Colon (tissue), 2 donors: ENCODE data around the gene PRSS23.

Experiments used
- FAIRE-seq: peaks from 2 replicates; lab custom pipeline; 2012; peaks lifted over from hg19 to GRCh38; lab: Jason Lieb, UNC
- donor health status: control.
- donor health status: control.

PRSS23 gene

DNA sequence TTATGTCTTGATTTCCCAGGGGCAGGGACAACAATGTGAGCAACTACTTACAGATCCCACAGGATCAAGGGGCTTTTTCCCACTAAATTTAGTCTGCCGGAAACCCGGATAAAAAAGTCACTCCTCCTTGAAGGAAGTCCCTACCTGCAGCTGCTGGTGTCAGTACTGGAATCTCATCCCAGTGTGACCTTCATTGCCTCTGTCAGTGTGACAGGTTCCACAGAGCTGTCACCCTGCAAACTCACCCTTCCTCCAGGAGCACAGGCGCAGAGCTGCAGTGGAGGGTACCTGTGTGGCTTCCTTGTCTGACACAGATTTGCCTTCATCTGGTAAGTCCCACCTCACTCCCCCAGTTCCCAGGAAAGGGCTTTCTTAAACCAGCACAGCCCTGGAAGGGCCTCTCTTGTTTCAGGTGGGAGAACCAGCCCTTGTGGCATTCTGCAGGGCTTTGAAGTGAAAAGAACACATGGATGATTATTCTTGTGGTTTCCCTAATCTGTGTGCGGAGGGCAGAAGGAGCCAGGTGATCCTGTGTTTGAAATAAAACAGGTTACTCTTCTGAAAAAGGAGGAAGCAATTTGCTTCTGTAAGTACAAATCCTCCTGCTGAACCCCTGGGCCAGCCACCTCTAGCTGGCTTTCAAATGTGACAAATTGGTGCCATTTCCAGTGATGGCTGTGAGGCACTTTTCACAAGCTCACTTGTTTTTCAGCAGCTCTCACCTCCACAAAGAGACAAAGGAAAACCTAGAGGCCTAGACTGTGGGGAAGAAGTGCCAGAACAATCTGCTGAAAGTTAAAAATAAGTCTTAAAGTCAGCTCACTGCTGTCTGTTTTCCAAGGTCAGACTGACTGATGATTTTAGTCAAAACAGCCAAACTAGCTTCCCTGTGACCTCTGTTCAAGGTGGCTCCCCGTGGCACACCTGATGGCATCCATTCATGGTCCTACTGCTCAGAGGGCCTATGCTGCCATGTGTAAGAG lies 9.2 kb upstream of the PRSS23 start:
- FAIRE-seq, result no peak

DNA sequence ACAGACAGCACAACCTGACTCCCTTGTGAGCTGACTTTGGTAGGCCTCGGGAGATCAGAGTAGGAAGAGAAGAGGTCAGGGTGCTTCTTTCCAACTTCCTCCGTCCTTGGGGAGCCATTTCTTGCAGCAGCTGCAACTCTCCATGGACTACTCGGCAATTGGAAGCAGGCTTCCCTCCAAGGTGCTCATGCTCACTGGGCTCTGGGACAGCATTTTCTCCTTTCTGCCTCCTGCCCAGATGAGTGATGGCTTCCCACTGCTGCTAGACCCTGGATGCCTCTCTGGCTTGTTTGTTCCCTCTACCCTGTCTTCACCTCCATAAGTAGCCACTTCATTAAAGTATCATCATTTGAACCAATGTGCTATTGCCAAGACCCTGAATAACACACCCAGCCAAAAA lies 8.2 kb upstream of the PRSS23 start:
- no peak for FAIRE-seq

DNA sequence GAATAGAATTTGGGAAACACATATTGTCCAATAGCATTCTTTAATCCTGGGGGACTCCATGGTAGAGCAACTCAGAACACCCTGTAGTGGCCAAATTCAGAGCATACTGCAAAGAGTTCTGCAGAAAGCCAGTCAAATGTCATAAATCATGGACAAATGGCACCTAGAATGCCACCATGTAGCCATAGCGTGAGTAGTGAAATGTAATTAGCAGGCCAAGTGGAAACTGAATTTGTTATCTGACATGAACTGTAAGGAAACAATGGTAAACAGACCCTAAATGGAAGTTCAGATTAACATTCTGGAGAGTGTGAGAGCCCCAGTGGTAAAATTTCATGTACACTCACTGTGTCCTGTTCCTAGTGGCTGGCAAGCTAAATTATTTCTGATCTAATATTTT lies 7.0 kb upstream of the PRSS23 start:
- FAIRE-seq, result no peak

DNA sequence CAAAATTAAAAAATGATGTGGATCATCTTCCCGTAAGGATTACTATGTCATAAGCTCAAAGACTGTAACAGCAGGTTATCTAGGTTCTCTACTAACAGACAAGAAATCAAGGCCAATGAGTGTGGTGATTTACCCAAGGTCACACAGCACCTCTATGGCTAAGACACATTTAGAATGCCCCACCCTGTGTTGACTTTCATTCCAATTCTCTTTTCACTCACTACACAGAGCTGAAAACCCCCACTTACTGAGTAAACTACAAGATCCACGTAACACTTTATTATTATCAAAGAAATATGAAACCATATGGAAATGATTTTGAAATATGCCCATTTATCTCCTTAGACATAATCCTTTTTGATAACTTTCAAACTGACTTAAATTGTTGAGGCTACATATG lies 4.8 kb upstream of the PRSS23 start:
- FAIRE-seq, result no peak

DNA sequence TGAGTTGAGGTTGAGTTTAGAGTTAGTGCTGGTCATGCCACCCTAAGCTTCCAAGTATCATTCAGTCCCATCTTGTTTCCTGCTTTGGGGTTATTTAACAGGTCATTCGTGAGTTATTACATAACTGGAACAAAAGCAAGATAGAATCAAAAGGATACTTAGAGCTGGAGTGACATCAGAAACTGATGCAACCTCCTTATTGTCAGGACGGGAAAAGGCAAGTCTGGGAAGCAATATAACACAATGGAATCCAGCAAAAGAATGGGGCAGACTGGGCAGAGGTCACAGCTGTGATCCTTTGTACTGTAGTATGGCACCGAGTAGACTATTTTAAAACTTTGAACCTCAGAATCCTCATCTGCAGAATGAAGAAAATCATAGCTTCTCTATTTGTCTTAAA lies 4.4 kb upstream of the PRSS23 start:
- no peak for FAIRE-seq

DNA sequence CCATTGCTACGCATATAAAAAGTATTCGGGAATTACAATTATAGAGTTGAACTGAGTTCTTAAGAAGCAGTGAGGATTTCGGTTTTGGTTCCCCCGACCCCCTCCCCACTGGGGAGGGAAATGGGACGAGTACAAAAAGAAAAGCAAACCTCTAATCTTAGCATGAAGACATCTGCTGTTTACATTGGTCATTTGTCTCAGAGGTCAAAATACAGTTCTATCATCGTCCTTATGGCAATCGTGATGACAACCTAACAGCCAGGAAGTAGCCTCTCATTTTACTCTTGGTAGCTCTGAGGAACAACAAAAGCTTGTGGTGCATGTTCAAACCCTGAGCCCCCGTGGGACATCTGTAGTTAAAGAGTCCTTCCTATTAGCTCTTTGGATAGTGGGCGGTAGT lies 3.2 kb upstream of the PRSS23 start:
- no peak for FAIRE-seq

DNA sequence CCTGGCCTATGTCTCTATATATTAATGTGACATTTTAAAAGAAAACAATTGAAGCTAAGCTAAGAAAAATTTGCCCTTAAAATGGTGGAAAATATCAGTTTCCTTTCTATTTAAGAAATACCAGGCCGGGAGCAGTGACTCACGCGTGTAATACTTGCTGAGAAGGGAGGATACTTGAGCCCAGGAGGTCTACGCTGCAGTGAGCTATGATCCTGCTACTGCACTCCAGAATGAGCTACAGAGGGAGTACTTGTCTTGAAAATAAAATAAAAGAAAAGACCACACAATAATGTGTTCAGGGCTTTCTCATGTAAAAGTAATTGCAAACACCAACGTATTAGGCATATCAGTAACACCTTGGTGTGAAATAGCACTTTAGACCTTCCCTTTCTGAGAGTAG lies 1.4 kb upstream of the PRSS23 start:
- no peak for FAIRE-seq

DNA sequence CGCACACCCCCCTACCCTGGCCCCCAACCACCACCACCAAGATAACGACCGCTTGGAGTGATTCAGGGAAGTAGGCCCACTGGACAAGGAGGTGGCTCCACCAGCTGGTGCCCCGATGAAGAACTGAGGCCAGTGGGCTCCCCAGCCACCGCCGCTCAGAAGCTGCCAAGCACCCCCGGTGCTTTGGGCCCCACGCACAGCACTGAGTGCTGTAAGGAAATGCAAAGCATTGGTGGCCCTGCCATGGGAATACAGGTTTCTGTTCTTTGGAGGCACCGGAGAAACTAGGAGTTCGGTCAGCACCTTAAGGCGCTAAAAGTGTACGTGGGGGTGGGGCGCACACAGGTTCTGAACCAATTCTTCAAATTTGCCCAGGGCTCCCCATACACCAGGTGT lies 664 bp upstream of the PRSS23 start:
- no peak for FAIRE-seq

DNA sequence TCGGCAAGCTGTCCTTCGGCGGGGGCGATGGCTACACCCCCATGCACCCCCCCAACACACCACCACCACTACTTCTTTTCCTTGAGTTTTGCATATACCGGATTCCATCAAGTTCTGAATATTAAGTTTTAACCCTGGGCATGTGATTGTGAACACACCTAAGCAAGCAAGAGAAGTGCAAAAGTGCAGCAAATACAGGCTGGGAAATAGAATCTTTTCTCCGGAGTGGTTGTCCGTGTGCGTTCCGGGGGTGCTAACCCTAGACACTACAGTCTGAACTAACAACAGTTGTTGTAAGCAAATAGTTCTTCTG lies 574 bp downstream of the PRSS23 start:
- FAIRE-seq, result no peak

DNA sequence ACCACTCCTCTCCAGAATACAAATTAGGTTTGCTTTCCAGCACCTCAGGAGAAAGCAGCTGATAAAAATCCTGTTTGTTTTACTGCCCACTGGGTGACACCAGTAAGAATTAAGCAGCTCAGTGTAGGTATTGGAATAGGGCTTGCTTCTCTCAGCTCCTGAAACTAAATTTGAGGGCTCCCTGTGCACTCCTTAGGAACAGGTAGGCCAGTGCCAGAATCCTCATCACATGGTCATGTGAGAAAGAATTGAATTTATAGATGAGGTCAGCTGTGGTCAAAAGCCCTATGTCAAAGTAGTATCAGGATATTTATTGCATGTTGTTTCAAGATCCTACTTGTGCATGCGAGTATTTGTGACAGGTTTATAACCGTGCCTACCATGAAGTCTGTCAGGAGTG lies 1.0 kb downstream of the PRSS23 start:
- no peak for FAIRE-seq

DNA sequence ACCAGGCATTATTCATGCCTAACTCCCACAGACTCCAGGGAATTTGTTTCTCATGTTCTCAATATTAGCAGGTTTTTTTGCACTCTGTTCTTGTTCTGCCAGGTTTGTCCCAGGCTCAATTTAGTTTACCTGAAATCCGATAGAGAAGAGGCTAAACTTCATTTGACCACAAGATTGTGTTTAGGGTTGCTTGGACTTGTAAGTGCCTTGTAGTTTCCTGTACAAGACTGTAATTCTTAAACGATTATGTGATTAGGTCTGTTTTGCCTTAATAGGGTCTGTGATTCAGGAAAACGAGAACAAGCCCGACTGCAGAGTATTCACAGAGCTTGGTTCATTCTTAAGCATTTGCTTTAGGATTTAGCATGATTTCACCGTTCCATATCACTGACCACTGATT lies 1.8 kb downstream of the PRSS23 start:
- FAIRE-seq, result no peak

DNA sequence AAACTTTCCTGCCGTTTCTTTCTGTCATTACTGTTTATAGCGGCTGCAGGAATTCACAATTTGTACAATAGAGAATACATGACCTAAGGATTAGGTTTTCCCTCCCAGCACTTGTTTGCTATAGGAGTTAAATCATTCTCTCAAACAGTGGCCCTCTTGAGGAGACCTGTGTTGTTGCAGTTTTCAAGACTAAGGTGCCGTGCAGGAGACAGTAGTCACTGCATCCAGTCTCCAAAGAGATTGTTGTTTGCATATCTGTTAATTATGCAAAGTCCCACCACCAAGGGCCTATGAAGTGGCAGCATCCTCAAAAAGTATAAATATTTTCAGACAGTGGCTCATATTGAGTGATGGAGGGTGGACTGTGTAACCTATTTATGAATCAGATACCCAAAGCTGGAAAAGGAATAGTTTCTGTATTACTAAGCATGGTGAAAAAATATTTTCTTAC lies 2.3 kb downstream of the PRSS23 start:
- FAIRE-seq, result no peak

DNA sequence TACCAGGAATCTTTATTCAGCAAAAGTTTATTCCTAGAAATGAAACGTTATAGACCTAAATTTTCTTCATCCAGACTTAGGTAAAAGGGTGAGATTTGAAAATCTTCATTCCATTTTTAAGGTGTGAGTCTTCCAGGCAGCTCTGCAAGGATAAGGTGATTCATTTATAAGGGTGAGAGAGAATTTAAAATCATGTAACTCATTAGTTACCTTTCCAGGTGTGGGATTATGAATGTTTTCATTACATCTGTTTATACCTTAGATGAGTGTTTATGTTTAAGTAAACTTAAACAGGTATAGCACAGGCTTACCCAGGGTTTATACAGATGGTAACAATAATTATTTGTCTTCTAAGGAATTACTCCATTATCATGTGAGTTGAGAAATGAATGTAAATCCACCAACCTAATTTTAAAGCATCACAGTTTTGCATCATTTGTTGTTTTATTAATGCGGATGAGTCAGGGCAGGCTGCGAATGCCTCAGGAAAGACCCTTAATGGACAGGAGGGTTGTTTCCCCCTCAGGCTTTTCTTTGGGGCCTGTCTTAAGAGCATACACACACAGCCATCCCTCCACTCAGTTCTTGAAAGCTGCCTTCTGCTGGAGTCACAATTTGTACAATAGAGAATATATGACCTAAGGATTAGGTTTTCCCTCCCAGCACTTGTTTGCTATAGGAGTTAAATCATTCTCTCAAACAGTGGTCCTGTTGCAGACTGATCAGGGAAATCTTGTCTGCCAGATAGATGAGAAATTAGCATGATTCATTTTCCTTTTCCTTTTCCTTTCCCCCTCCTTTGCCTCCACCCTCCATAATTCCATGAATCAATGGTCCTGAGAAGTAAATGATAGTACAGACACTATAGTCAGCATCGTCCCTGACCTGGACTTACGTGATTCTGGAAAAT lies 3.0 kb downstream of the PRSS23 start:
- no peak for FAIRE-seq

DNA sequence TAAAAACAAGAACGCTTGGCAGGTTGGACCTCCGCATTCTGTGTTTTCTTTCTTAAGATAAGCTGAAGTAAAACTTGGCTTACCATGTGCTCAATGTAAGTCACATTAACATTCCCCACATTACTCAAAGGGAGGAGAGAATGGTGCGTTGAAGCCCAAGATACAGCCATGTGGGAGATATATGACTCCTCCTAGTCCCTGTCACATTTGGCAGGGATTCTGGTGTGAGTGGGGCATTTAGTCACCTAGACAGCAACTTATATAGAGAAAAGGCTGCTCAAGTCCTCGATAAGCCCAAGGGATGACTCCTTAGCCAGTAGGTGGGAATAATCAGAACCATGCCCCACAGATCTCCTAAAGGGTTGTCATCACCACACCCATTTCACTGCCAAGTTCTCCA lies 4.6 kb downstream of the PRSS23 start:
- no peak for FAIRE-seq

DNA sequence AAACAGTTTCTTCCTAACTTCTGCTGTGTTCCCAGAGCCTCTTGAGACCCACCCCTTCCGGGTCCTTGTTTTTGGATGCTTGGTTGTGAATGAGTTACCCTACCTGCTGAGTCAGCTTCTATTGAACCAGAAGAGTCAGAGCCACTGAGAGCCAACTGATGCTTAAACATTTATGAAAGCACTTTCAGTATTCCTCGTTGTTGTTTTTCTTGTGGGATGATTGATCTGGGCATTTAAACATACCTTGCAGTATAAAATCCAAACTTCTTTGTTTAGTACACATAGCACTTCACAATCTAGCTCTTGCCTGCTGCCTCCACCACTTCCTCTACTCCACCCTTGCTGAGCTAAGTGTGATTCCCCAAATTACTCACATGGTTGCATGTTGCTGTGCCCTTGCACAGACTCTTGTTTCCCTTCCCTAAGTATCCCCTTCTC lies 5.5 kb downstream of the PRSS23 start:
- FAIRE-seq, result no peak

DNA sequence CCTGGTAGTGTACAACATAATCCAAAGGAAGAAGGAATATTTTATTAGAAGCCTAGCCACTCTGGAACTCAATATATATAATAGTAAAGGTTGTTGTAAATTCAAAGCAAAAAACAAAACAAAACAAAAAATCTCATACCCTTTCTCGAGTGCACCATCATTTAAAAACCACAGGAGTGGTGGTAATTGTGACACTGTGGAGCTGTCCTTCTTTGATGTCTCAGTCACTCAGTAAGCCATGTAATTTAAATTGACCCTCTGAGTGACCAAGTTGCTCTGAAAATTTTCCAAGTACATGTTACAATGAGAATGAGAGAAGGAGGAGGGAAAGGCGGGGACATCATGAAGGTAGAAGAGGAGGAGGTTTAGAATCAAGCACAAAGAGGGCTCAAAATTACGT lies 6.6 kb downstream of the PRSS23 start:
- no peak for FAIRE-seq

DNA sequence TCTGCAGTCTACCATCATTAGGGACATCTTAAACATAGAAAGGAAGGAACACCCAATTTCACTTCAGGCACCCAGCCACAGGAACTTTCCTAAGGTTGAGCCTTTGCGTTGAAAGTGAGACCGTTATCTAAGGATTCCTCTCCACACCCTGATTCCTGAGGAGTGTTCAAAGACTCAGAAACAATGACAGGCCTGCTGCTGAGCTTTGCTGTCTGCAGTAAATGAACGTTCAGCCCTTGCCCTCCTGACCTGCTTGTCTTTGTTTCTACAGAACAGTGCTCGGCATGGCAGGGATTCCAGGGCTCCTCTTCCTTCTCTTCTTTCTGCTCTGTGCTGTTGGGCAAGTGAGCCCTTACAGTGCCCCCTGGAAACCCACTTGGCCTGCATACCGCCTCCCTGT lies 7.0 kb downstream of the PRSS23 start:
- FAIRE-seq, result no peak

DNA sequence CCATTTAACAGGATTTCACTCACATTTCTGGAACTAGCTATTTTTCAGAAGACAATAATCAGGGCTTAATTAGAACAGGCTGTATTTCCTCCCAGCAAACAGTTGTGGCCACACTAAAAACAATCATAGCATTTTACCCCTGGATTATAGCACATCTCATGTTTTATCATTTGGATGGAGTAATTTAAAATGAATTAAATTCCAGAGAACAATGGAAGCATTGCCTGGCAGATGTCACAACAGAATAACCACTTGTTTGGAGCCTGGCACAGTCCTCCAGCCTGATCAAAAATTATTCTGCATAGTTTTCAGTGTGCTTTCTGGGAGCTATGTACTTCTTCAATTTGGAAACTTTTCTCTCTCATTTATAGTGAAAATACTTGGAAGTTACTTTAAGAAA lies 9.2 kb downstream of the PRSS23 start:
- FAIRE-seq, result no peak

DNA sequence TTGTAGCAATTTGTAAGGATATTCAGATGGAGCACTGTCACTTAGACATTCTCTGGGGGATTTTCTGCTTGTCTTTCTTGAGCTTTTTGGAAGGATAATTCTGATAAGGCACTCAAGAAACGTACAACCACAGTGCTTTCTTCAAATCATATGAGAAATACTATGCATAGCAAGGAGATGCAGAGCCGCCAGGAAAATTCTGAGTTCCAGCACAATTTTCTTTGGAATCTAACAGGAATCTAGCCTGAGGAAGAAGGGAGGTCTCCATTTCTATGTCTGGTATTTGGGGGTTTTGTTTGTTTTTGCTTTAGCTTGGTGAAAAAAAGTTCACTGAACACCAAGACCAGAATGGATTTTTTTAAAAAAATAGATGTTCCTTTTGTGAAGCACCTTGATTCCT lies 9.9 kb downstream of the PRSS23 start:
- no peak for FAIRE-seq

DNA sequence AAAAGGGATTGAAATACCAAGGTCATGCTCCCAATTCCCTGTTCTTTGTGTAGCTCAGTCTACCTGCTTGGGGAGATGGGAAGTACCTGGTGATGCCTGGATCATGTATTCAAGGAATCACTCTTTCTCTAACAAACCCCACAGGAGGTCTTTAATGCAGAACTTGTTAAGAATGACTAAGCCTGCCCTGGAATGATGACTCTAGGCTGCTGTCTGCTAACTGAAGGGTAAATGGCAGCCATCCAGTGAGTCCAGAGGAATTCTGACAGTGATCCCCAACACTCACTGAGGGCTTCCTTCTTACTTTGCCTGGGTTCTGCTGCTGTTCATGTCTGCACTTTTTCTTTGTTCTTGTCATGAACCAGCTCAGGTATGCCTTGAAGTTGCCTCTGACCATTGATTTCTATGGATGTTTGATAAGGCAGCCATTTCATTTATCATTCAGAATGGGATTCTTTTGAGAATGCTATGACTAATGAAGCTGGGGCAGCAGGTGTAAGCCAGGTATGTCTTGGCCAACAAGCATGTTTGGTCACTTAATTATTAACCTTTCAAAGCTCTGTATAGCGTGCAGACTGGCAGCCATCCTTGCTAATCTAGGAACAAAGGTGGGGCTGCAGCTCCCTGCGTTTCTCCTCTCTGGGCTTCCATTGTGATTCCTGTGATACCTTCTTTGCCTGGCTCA lies 11.4 kb downstream of the PRSS23 start:
- no peak for FAIRE-seq

DNA sequence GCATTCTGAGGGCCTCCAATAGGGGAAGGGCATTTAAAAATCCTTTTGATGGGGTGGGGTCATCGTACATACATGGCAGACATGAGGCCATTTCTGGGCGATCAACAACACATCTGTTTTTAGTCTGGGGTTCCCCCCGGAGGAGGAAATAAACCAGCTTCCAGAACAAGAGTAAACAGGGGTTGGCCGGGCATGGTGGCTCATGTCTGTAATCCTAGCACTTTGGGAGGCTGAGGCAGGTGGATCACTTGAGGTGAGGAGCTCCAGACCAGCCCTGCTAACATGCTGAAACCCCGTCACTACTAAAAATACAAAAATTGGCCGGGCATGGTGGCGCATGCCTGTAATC lies 12.0 kb downstream of the PRSS23 start:
- FAIRE-seq, result no peak

DNA sequence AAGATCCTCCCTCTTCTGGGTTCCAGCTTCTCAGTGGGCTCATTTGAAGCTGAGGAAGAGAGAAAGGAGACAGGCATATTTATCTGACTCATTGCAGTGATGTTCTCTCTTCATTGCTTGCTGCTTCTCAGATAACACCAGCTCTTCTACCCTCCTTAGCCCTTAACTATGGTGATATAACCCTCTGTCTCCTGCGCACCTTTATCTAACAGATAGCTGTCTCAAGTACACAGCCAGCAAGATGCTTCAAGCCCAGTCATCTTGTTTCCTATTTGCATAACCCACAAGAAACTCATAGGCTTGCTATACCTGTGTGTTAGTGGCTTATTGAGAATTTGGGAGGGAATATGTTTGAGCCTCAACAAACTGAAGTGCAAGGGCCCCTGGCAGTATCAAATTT lies 12.6 kb downstream of the PRSS23 start:
- no peak for FAIRE-seq

DNA sequence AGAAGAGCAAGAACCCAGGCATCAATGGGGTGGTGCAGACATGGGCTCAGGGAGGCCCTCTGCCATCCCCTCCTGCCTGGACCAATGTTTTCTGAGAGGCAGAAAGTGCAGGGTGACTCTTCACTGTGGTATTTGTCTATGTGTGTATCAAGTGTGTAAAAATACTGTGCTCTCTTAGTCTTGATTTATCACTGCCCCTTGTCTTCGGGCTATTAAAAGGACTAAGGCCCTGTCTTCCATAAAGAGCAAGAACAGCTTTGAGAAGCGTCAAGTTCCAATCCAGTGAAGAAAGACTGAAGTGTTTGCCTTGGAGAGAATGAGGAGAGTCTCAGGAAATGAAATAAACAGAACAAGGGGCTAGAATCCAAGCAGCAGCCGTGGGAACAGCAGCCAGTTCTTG lies 14.4 kb downstream of the PRSS23 start:
- FAIRE-seq, result no peak
